A549 treated with Hydrocortisone at 1 μM for 4 hours (cell line): Measurements from ENCODE around the gene EHD3. TPM values are rescaled to one million over a fixed set of nuclear protein-coding genes. Genes with fewer than 3 reads are reported as not detected.

Source experiments
- total RNA-seq: library from RNA; stranded (reverse); fragments of 200-300 nt; extraction: Qiagen RNA extraction; gene quantifications from 5 replicates; pipeline ENCODE4 v1.2.3, GENCODE V29; 2022

The EHD3 gene
- total RNA-seq, result 6.3 to 8.0 TPM (median 7.4 TPM) in 5 replicates

GRCh38 chr2:31233741-31234682 is at the start of gene EHD3:
Gene EHD3, plus strand, starts transcription at chr2:31234152. Its CDS starts 470 bp downstream, at chr2:31234622.

GRCh38 chr2:31217465-31218200 is 16.3 kb upstream of the EHD3 start, which contains the start of gene CAPN14:
Gene CAPN14, minus strand, starts transcription at chr2:31217515. Its CDS starts 12,068 bp downstream, at chr2:31205447.

Other genes starting within 250 kb of the EHD3 start
- 43.9 to 46.3 TPM (median 45.4 TPM) in 5 replicates for gene GALNT14, start 95.7 kb upstream of the EHD3 start, total RNA-seq
- gene CAPN14, start 16.6 kb upstream of the EHD3 start, total RNA-seq, result 0.02 to 0.05 TPM (median 0.02 TPM) in 5 replicates
- 0.99 to 1.4 TPM (median 1.0 TPM) in 5 replicates for gene XDH, start 180.6 kb downstream of the EHD3 start, total RNA-seq